ENCODE data around the gene TRPM2.

- TF ChIP-seq CTCF (conservative IDR thresholded peaks at IDR 0.05): no peak
- no peak for TF ChIP-seq EZH2 (IDR thresholded peaks at IDR 0.05; ENCODE audit: low read depth)
Measured at GRCh38 chr21:44450402-44450801, 97.0 kb downstream of the TRPM2 start.
